Measurements from ENCODE around the gene TRAM2.

TRAM2 gene

DNA sequence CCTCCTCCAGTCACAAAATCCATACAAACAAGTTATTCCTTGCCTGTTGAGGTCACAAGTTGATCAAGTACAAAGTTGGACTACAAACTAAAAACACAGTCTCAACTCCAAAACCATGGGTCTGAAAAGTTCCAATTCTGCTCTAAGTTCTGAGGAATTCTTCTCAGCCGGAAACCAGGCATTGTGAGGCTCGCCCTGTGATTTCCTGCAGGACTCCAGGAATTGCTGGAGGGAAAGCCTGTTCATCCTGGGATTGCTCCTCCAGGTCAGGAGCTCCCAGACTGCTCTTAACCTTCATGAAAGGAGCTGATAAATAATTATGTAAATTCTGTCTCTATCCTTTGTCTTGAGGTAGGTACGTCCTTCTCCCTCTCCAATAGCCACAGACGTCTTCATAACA is 8.5 kb downstream of the TRAM2 start:
- TF ChIP-seq, protein P1, sequence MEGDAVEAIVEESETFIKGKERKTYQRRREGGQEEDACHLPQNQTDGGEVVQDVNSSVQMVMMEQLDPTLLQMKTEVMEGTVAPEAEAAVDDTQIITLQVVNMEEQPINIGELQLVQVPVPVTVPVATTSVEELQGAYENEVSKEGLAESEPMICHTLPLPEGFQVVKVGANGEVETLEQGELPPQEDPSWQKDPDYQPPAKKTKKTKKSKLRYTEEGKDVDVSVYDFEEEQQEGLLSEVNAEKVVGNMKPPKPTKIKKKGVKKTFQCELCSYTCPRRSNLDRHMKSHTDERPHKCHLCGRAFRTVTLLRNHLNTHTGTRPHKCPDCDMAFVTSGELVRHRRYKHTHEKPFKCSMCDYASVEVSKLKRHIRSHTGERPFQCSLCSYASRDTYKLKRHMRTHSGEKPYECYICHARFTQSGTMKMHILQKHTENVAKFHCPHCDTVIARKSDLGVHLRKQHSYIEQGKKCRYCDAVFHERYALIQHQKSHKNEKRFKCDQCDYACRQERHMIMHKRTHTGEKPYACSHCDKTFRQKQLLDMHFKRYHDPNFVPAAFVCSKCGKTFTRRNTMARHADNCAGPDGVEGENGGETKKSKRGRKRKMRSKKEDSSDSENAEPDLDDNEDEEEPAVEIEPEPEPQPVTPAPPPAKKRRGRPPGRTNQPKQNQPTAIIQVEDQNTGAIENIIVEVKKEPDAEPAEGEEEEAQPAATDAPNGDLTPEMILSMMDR (IDR thresholded peaks at IDR 0.05) = no peak
- Histone ChIP-seq H3K4me1 (peaks cover 0 to 98% (median 77%) of the 10 kb centered on the region in 4 donors), H3K9me3 (no peaks in the 10 kb centered on the region), H3K4me3 (no peak overlapping the region), H3K27ac (peak overlapping the region; percentile 98 to 99), H3K27me3 (no peaks in the 10 kb centered on the region), H3K36me3 (no peaks in the 10 kb centered on the region)
- no peak for DNase-seq
- intact Hi-C loops (cut with DNase I; ENCODE audit: low total_unique reads) = no loop called here

DNA sequence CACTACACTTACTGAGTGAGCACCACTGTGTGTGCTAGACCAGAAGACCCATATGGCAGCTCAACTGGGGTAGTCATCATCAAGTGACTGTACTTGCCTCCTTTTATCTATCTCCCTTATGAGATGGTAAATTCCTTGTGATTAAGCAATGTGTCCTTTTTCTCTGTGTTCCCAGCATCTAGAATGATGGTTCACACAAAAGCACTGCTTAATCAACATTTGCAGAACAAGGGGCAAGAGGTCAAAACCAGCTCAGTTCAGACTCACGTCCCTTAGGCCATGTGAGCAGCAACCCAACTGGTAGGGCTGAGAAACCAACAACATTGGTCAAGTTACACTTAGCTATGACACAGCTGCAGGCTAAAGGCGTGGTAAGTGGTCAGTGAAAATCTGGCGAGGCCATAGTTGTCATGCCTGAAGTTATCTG is 10.0 kb downstream of the TRAM2 start:
- no peaks in the 10 kb centered on the region for H3K36me3 ChIP-seq
- TF ChIP-seq, protein P1 (IDR thresholded peaks at IDR 0.05) = no peak
- no peaks in the 10 kb centered on the region for H3K27me3 ChIP-seq
- peak overlapping the region; percentile 98 to 99 for H3K27ac ChIP-seq
- H3K9me3 ChIP-seq = no peaks in the 10 kb centered on the region
- intact Hi-C loops (cut with DNase I; ENCODE audit: low total_unique reads) = no loop called here
- H3K4me3 ChIP-seq = no peak overlapping the region
- peak; percentile 74 to 82 for DNase-seq
- peaks cover 0 to 97% (median 72%) of the 10 kb centered on the region in 4 donors for H3K4me1 ChIP-seq

DNA sequence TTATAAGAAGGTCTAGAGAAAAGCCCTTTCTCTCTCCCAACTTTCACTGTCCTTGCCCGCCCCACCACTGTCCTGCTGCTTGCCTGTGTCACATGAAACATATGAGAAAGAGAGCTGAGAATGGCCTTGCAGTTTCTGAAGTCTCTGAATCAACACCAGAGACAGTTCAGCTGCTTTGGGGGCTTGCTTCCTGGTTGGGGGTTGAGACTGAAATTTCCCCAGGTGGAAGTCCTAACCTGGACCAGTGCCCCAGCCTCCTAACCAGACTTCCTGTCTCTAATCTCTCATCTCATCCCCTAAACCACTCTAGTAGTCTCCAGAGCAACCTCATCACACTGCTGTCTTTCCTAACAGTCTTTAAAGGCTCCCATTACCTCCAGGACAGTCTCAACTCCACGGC is 10.7 kb downstream of the TRAM2 start:
- peaks cover 0 to 94% (median 65%) of the 10 kb centered on the region in 4 donors for H3K4me1 ChIP-seq
- H3K27me3 ChIP-seq = no peaks in the 10 kb centered on the region
- no peak for DNase-seq
- H3K36me3 ChIP-seq = no peaks in the 10 kb centered on the region
- no peaks in the 10 kb centered on the region for H3K9me3 ChIP-seq
- TF ChIP-seq, protein P1 (IDR thresholded peaks at IDR 0.05) = no peak
- intact Hi-C loops (cut with DNase I; ENCODE audit: low total_unique reads) = no loop called here
- peak overlapping the region; percentile 98 to 99 for H3K27ac ChIP-seq
- no peak overlapping the region for H3K4me3 ChIP-seq

DNA sequence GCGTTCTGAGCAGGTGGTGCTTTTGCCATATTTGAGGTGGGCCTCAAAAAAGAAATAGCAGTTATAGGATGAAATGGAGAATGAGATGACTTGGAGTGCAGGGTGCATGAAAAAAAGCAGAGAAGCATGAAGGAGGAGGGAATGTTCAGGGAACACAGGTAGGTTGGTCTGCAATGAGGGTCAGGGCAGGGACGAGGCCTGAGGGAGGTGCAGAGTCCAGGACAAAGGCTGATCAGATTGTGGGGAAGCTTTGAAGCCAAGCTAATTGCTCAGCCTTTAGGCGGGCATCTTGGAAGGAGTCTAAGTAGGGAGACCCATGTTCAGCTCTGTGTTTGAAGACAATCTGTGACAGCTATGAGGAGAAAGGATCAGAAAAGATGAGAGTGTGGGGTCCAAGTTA is 12.0 kb downstream of the TRAM2 start:
- H3K36me3 ChIP-seq = no peaks in the 10 kb centered on the region
- DNase-seq = no peak
- TF ChIP-seq, protein P1 (IDR thresholded peaks at IDR 0.05) = no peak
- peak overlapping the region; percentile 98 to 99 for H3K27ac ChIP-seq
- no peaks in the 10 kb centered on the region for H3K9me3 ChIP-seq
- H3K27me3 ChIP-seq = no peaks in the 10 kb centered on the region
- peaks cover 0 to 94% (median 61%) of the 10 kb centered on the region in 4 donors for H3K4me1 ChIP-seq
- H3K4me3 ChIP-seq = no peak overlapping the region
- intact Hi-C loops (cut with DNase I; ENCODE audit: low total_unique reads) = no loop called here

DNA sequence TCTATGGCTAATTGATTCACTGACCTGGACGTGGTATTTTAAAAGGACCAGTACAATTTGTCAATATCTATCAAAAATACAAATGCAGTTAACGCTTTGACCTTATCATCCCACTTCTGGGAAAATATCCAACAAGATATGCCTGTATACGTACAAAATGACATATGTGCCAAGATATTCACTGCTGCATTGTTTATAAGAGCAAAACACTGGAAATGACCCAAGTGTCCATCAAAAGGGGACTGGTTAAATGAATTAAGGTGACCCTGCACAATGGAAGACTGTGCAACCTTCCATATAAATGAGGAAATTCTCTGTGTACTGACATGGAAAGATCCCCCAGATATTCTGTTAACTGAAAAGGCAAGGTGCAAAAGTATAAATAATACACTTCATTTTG is 13.9 kb downstream of the TRAM2 start:
- intact Hi-C loops (cut with DNase I; ENCODE audit: low total_unique reads) = no loop called here
- H3K9me3 ChIP-seq = no peaks in the 10 kb centered on the region
- no peaks in the 10 kb centered on the region for H3K36me3 ChIP-seq
- H3K27ac ChIP-seq = no peak overlapping the region
- TF ChIP-seq, protein P1 (IDR thresholded peaks at IDR 0.05) = no peak
- H3K4me1 ChIP-seq = peaks cover 0 to 94% (median 53%) of the 10 kb centered on the region in 4 donors
- no peak for DNase-seq
- H3K27me3 ChIP-seq = no peaks in the 10 kb centered on the region
- H3K4me3 ChIP-seq = no peak overlapping the region

DNA sequence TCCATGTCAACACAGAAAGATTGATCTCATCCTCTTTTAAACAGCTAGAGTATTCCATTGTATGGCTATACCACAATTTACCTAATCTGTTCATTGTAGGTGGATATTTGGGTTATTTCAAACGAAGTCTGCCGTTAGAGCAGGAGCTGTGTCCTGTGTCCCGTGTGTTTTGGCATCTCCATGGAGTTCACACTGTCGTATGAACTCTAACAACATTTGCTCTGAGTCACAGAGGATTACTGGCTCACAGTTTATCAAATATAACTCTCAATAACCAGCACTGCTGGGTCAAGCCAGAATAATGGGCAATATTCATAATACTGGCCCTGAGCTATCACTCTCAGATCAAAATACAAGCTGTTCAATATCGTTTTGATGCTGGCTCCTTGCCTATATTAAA is 16.4 kb downstream of the TRAM2 start:
- no peak for DNase-seq
- Histone ChIP-seq H3K9me3 (no peaks in the 10 kb centered on the region), H3K27me3 (no peaks in the 10 kb centered on the region), H3K27ac (peak overlapping the region; percentile 42 to 67), H3K4me1 (peaks cover 0 to 94% (median 53%) of the 10 kb centered on the region in 4 donors), H3K36me3 (no peaks in the 10 kb centered on the region), H3K4me3 (no peak overlapping the region)
- intact Hi-C loops (cut with DNase I; ENCODE audit: low total_unique reads) = no loop called here
- TF ChIP-seq, protein P1 (IDR thresholded peaks at IDR 0.05) = no peak

Data from tibial artery (tissue), 4 donors.